Inflammatory macrophage treated with lipopolysaccharide for 4 hours (primary cell): Measurements from ENCODE around the gene TMEM72.
A peak's percentile ranks its signal among the peaks of the same experiment; 100 is the strongest.

Experiments
- DNase-seq: peaks from one replicate; pipeline ENCODE4 v3.0.0-alpha.2; 2020

TMEM72 gene

DNA sequence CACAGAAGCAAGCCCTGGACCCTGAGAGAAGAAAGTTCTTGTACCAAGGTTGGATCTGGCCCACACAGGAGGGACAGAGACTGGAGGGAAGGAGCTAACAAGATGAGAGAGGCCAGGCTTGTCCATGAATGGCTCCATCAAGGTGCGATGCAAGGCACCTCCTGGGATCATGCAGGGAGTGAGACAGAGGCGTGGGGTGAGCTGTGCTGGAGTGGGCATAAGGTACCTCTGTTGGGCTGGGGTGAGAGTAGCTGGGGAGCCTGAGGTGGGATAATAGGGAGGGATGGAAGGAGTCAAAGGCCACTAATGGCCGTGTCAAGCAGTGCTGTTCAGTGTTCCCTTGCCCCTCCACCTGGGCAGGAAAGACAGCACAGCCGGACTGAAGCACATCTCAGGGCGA, 9.9 kb downstream of the TMEM72 start:
- DNase-seq, result no peak

DNA sequence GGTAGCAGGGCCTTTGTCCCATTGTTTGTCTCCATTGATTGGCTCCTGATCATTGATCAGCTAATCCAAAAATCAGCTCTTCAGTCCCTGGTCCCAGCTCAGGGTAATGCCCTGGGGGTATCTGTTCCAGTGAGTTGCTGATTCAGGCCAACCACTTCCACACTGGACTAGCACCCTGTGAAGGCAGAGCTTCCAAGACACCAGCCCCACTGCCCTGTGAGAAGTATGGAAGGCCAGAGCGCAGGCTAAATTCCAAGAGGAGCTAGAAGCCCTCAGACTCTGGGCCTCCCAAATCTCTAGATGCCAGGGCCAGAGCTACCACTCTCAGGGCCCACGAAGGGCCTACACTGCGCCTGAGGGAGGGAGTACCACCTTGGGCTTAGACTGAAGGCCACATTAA, 10.4 kb downstream of the TMEM72 start:
- no peak for DNase-seq

GRCh38 chr10:44922021-44922420, 10.9 kb downstream of the TMEM72 start:
- no peak for DNase-seq

- DNase-seq, result no peak
These were observed 11.8 kb downstream of the TMEM72 start for GRCh38 chr10:44922796-44923545.

DNA sequence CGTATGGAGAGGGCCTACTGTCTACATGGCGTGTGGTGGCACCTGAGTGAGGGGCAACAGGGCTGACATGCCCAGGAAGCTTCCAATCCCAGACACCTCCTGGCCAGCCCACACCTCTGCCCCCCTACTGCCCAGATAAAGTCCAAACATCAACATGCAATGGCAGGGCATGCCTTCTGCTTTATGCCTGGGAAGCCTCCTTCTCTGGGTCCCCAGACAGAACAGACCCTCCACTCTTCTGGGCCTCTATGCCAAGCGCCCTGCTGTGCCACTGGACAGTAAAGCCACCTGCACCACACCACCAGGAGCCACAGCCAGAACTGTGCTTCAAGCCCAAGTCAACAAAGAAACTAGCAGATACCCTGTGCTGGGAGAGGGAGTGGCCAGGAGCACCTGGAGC, 12.5 kb downstream of the TMEM72 start:
- DNase-seq, result no peak

DNA sequence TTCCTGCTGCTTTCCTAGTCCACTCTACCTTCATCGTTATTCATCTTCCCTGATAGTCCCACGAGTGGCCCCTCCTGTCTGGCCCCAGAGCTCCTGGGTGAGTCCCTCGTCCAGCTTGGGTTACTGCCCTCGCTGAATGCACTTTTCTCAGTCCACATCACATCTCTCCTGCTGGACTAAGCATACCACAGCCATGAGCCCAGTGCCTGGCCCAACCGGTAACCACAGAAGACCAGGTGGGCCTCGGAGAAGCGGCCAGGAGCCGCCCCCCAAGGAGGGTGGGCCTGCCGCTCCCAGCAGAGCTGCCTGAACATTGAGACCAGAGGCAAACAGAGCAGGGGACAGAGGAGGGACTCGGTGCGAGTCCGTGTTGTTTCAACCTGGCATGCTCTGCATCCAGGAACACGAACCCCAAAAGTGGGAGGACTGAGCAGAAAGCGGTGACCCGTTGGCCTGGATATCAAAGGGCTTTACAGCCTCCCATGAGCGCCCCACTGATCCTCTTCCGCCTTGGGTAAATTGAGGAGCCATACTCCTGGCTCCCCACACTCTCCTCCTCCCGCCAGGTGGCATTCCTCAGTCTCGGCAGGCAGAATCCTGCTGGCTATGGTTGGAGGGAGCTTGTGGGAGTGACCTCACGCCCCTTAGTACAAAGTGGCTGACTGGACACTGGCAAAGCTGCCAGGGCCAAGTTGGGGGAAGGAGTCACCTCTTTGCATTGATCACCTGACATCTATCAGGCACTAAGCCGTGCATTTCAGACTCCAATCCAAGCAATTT, 13.3 kb downstream of the TMEM72 start:
- no peak for DNase-seq

DNA sequence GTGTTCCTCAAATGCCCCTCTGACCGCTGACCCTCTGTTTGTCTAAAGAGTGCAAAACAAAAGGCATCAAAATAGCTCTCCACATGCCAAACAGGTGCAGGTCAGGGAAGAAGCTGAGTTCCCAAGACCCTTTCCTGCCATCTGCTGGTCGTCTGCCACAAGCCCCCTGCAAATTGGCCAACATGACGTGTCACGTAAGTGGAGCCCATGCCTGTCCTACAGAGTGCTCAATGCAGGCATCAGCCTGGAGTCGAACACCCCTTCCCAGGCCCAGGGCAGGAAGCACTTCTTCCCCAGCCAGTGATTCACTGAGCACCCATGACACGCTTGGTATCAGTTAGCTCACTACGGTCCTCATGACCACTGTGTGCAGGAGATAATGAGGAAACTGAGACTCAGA, 14.1 kb downstream of the TMEM72 start:
- DNase-seq, result peak; percentile 88

GRCh38 chr10:44925811-44926750, 14.9 kb downstream of the TMEM72 start:
- DNase-seq, result no peak

GRCh38 chr10:44926751-44927351, 15.7 kb downstream of the TMEM72 start:
- peak; percentile 51 for DNase-seq

DNA sequence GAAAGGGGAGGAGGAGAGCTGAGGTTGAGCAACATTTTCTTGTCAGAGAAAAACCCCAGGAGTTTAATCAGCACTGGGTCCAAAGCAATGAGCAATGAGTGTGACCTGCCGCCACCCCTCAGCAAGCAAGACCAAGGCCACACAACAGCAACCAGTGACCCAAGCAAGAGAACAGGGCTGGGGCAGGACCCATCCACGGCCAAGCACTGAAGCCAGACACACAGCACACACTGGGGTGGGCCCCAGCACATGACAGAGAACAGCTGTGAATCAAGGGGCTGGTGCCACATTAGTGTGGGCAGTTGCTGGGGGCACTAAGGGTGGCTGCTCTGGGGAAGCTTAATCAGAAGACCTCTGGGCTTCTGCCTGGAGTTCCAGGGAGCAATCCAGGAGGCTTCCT, 16.2 kb downstream of the TMEM72 start:
- peak; percentile 70 for DNase-seq

- DNase-seq, result no peak
These were observed 17.3 kb downstream of the TMEM72 start for GRCh38 chr10:44928462-44928861.

DNA sequence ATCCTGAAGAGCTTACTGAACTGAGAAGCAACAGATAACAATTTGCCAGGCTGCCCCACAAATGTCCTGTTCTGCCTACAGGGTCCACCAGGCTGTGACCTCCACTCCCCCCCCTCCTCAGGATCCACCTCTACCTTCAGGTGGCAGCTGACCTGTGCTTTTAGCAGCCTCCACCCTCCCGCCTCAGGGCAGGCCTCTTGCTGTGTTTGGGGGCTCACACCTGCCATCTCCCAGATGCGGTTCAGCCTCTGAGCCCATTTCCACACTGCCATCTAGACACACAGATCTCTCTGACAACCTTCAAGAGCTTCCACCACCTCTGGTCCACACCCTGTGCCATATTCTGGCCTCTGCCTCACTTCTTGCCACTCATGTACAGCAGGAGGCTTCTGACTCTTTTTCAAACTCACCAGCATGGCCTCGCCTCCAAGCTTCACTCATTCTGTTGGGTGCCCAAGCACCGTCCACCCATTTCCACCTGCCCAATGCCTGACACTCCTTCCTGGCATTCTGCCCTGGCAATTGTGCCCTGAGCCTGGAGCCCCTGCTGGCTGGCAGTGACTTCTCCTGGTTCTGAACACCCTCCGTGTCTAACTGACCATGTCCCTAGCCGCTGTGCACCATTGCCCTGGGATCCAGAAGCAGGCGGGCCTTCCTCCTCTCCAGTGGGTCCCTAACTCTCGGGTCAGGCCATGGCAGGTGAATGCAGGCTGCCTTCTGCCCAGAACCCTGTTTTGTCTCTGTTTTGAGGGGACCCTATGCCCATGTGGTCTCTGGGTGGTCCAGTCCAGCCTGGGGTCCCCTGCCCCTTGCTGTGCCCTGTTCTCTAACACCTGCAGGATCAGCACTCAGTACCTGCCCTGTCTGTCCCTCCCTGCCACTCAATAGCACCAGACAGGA, 18.5 kb downstream of the TMEM72 start:
- no peak for DNase-seq

DNA sequence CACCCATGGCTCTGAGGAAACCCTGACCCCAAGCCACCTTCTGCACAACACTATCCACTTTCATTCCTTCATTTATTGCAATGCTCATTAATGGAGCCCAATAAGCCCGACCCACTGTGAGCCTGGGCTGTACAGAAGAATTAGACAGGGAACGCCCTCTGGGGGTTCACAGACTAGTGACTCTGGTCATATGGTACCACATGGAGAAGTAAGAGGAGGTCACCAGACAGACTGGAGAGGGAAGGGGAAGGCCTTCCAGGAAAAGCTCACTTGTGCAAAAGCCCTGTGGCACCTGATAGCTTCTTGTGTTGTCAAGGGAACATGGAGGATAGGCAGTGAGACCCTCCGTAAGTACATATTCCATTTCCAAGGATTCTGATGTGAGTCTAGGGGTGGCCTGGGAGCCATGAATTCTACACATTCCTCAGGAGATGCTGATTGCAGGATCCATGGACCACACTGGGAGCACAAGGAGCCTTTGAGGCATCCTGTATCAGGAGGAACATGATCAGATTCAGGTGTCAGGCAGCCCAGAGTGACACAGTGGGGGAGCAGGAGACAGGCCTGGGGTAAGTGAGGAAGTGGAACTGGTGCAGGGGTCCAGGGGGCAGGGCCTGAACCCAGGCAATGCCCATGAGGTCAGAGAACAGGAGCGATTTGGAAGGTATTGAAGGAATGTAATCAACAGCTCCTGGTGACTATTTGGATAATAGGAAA, 19.9 kb downstream of the TMEM72 start:
- DNase-seq, result peak; percentile 72

- no peak for DNase-seq
These were observed 20.7 kb downstream of the TMEM72 start for GRCh38 chr10:44931621-44932516.

DNA sequence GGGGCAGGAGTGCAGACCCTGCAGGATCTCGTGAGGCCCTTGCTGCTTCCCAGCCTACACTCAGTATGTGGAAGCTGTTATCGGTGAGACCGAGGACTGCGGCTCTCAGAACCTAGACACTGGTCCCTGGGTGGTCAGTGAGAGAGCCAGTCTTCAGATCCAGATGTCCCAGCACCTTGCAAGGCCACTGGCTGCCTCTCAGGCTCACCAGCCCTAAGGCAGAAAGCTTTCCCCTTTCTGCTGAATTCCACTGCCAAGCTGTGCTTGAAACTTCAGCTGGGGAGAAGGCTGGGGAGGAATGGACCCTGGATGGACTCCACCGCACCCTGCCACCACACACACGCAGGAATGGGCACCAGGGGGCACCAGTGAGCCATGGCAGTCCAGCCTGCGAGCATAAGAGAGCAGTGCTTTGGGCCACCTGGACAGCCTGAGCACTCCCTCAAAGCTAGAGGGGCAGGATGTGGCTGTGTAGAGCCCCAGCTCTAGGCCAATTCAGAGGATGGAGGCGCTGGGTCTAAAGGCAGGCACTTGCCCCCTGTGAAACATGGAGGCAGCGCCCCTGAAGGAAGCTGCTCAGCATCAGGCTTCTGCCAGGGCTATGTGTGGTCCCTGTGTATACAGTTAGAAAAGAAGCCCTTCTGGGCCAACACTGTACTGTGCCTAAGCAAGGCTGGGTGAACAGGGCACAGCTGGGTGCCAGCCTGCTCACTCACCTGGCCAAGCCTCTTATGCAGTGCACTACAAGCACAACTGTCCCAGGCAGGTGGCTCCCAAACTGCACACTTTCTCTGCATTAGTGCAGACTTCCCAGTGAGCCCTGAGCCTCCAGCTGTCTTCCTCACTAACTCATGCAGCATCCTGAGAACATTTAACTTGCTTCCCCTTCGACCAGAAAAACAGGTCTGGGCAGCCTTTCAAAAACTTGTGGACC, 21.6 kb downstream of the TMEM72 start:
- DNase-seq, result peak; percentile 79

DNA sequence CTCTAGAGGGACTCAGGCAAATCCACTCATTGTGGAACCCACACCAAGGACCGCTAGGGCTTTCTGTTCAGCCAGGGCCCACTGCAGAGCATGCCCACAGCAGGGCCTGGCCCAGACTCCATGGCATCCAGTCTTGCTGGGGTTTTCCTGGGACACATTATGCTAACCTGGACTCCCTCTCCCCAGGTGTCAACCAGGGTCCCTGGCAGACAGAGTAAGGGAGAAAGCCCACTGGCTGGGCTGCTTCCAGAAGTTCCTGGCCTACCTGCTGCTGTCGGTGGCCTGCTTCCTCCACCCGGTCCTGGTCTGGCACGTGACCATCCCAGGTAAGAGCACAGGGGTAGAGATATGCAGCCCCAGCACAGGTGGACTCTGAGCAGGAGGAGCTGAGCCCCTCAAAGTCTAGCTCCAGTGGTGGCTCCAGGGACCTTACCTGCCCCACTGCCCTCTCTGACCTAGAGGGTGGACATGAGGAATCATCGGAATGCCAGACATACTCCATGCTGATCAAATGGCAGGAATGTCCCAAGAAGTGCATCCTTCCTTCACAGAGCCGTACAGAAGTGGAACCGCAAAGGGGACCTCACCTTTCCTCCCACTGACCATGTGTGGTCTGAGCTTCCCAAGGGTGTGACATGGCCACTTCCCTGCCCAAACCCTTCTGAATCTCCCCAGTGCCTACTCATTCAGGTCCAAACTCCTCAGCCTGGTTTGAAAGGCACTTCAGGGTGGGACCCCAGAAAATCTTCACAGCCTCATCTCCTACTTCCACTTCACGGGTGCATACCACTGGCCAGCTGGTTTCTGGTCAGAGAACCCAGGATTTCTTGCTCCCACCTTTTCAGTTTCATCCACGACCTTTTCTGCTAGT, 22.5 kb downstream of the TMEM72 start:
- no peak for DNase-seq

DNA sequence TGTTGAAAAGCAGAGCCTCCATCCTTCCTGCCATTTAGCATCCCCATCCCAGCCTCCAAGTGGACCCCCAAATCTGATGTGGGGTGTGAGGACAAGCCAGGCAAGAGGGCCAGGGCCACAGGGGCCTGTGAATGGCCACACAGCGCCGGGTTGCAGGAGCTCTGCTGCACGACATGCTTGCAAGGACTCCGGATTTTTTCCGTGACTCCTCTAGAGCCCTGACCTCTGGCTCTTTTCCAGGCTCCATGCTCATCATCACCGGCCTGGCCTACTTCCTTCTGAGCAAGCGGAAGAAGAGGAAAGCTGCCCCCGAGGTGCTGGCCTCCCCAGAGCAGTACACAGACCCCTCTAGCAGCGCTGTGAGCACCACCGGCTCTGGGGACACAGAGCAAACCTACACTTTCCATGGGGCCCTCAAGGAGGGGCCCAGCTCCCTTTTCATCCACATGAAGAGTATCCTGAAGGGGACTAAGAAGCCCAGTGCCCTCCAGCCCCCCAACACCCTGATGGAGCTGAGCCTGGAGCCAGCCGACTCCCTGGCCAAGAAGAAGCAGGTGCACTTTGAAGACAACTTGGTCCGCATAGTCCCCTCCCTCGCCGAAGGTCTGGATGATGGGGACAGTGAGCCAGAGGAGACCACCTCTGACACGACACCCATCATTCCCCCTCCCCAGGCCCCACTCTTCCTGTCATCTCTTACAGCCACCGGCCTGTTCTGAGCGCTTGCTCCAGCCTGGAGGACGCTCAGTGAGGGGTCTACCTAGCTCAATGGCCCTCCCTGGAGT, 23.5 kb downstream of the TMEM72 start:
- no peak for DNase-seq
